ENCODE data around the gene IL17B.

The IL17B gene

GRCh38 chr5:149414405-149415065 lies 35.4 kb upstream of the IL17B start:
- DNase-seq (ENCODE audit: low spot score), result no peak

- DNase-seq (ENCODE audit: low spot score), result no peak
Measured at GRCh38 chr5:149413477-149414210, 34.6 kb upstream of the IL17B start.

GRCh38 chr5:149412783-149413476 lies 33.8 kb upstream of the IL17B start:
- no peak for DNase-seq (ENCODE audit: low spot score)

- no peak for DNase-seq (ENCODE audit: low spot score)
Measured at GRCh38 chr5:149411738-149412519, 32.8 kb upstream of the IL17B start.

GRCh38 chr5:149410721-149411432 lies 31.8 kb upstream of the IL17B start:
- DNase-seq (ENCODE audit: low spot score), result no peak

DNA sequence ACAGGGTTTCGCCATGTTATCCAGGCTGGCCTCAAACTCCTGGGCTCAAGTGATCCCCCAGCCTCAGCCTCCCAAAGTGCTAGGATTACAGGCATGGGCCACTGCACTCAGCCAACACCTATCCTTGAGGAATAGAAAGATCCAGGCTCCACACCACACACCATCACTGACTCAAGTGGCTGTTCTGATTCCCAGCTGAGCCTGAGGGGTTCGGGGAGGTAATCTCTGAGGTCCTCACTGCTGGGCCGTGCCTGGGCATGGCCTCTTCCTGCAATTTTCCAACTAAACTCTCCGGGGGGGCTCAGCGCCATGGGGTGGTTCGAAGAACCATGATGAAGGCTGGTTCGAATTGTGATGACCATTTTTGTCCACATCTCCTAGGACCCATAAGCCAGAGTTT lies 31.0 kb upstream of the IL17B start:
- DNase-seq (ENCODE audit: low spot score), result no peak

- no peak for DNase-seq (ENCODE audit: low spot score)
Measured at GRCh38 chr5:149409268-149409948, 30.3 kb upstream of the IL17B start.

- no peak for DNase-seq (ENCODE audit: low spot score)
Measured at GRCh38 chr5:149408252-149409099, 29.4 kb upstream of the IL17B start.

GRCh38 chr5:149407323-149408251 lies 28.5 kb upstream of the IL17B start:
- DNase-seq (ENCODE audit: low spot score), result no peak

DNA sequence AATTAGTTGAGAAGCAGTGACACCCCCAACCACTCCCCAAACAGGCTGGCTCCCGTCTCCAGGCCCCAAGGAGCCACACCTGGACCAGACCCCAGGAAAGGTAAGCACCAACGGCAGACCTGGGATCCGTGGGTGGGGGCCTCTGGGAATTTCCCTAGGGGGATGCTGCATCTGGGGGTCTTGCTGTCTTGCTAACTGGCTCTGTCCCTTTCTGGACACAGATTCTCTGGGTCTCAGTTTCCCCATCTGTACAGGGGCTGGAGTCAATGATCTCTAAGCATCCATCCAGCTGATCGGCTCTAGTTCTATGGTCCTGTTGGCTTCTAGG lies 27.9 kb upstream of the IL17B start:
- DNase-seq (ENCODE audit: low spot score), result no peak

DNA sequence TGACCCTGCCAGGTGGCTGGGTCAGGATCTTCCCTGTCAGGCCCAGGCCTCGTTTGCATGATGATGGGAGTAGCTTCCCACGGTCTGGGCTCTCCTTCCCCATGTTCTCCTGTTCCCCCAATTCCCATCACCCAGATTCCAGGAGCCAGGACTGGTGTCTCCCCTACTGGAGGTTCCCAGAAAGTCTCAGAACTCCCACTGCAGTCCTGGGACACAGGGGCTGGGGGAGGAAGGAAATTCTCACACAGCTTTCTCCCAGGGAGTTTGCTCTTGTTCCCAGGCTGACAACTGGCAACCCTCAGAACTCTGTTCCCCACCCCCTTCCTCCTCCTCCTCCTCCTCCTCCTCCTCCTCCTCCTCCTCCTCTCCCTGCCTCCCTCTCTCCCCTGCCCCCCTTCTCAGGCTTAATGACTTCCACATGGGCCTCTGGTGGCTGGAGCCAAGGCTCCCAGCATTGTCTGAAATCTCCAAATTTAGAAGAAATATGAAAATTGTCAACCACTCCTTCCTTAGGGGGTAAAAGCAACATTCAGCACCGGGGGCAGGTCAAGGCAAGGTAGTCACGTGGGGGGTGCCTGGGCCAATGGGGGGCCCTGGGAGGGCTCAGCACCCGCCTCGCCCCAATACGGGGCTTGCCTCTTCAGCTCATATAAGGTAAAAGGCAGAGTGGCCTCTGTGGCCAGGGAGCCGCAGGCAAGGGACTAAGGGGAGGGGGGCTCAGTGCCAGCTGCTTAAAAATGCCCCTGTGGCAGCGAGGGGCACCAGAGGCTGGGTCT lies 27.3 kb upstream of the IL17B start:
- DNase-seq (ENCODE audit: low spot score), result no peak

GRCh38 chr5:149405550-149406202 lies 26.6 kb upstream of the IL17B start:
- DNase-seq (ENCODE audit: low spot score), result no peak

DNA sequence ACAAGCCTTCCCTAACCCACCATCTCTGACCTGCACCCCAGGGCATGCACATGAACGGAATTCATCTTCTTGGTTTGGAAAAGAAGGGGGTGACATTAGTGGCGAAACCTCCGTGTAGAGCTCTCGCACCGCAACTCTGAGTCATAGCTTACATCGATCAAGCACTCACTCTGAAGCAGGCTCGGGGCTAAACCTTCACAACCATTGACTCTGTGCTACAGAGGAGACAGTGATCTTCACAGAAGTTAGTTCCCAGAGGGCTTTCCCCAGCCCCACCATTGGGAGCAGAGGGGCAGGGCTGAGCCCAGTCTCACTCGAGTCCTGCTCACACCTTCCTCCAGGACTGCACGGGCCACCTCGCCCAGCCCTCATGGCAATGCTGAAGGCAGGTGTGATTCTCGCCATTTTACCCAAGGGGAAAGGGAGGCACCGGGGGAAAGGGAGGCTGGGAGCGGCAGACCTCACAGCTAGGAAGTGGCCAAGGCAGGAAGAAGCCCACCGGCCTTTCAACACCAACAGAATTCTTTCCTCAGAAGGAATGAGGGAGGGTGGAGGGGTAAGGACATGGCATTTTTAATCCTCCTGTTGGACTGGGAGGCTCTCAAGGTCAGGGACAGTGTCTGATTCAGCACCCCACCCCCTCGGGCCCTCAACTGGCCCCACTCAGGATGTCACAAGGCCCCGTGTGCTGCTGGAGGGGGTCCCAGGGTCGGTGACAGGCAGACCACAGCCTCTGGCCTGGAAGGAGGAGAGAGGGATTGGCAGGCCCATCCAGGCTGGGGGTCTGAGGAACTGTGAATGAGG lies 25.9 kb upstream of the IL17B start:
- DNase-seq (ENCODE audit: low spot score), result no peak

- no peak for DNase-seq (ENCODE audit: low spot score)
Measured at GRCh38 chr5:149403923-149404745, 25.0 kb upstream of the IL17B start.

DNA sequence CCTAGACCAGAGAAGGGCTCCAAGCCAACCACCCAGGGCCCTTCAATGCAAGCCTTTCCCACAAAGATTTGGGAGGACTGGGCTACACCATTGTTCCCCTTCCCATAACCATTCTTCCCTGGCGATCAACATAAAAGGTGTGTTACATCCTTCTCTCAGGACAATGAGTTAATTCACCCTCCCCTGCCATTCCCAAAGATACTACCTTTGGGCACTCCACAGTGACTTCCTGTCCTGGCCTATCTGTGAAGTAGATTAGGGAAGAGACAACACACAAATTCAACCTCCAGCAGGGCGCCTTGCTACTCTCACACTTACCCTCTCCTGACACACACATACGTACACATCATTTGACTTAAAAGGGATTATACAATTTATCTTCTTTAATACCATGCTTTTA lies 23.2 kb upstream of the IL17B start:
- DNase-seq (ENCODE audit: low spot score), result no peak

DNA sequence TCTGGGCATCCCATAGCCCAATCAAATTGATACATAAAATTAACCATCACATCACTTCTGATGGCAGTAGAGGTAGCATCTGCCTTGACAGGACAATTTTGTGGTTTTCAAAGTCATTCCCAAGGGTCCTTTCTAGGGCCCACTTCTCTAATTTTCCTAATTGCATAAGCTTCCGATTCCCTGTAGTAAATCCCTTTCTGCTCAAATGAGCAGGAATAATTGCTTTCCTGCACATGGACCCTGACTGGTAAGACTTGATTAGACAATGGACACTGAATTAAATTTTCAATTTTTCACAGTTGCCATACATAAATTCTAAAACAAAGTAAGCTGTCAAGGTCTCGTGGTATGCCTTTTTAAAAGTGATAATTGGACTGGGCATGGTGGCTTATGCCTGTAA lies 22.0 kb upstream of the IL17B start:
- DNase-seq (ENCODE audit: low spot score), result no peak

All from SW480 (cell line).